Measurements from ENCODE around the gene RBX1. TPM values are rescaled to one million over a fixed set of nuclear protein-coding genes. Genes with fewer than 3 reads are reported as not detected.

RBX1 gene
- total and polyA plus RNA-seq, 2 of the 8 experiments (the other 6 are each of a cell fraction or from before 2014, with no cell fraction given), result 76.5 to 119 TPM

GRCh38 chr22:40950962-40951794 lies at the start of gene RBX1 (continued):
- TF ChIP-seq RAD21 (IDR thresholded peaks at IDR 0.05 in 1 of 2, conservative IDR thresholded peaks at IDR 0.05 in 1 of 2; ENCODE audit: low read depth in 2 of 2, low read length in 2 of 2), result no peak; a peak in 1 of 4 replicates
